GM08714 (cell line): ENCODE results near the gene SP2.
A peak's percentile ranks its signal among the peaks of the same experiment; 100 is the strongest.

Experiments
- H3K4me3 ChIP-seq: fragments of 200-500 bp; sonication (Bioruptor generic); 2 replicates; pipeline ENCODE4 v1.5.1; 2014; ENCODE audit warnings: mild to moderate bottlenecking, low read length, inconsistent platforms
- ZNF274 ChIP-seq: IDR thresholded peaks from 2 replicates; pipeline ENCODE4 v1.6.1; 2012; ENCODE audit warnings: mild to moderate bottlenecking, low read depth, low read length

The SP2 gene

GRCh38 chr17:47953909-47954308 lies 57.9 kb downstream of the SP2 start:
- TF ChIP-seq ZNF274: no peak
- H3K4me3 ChIP-seq: no peak overlapping the region

GRCh38 chr17:47955497-47956461 lies 59.7 kb downstream of the SP2 start:
- H3K4me3 ChIP-seq: no peak overlapping the region
- TF ChIP-seq ZNF274: no peak

- H3K4me3 ChIP-seq: no peak overlapping the region
- TF ChIP-seq ZNF274: no peak
Observed at GRCh38 chr17:47956791-47957590, 61.0 kb downstream of the SP2 start.

- no peak for TF ChIP-seq ZNF274
- no peak within 1 kb of the TSS for H3K4me3 ChIP-seq
Observed at GRCh38 chr17:47957591-47958490, 61.8 kb downstream of the SP2 start, which contains the start of gene PRR15L. PRR15L (minus strand) TSS chr17:47957883; CDS start chr17:47953234, 4,649 bp downstream.

- no peak overlapping the region for H3K4me3 ChIP-seq
- TF ChIP-seq ZNF274: no peak
Observed at GRCh38 chr17:47959825-47960655, 64.0 kb downstream of the SP2 start.

GRCh38 chr17:47961406-47961805 lies 65.4 kb downstream of the SP2 start:
- no peak overlapping the region for H3K4me3 ChIP-seq
- no peak for TF ChIP-seq ZNF274

GRCh38 chr17:47962901-47963300 lies 66.9 kb downstream of the SP2 start:
- TF ChIP-seq ZNF274: no peak
- no peak overlapping the region for H3K4me3 ChIP-seq

GRCh38 chr17:47964856-47965255 lies 68.8 kb downstream of the SP2 start:
- TF ChIP-seq ZNF274: no peak
- no peak overlapping the region for H3K4me3 ChIP-seq

GRCh38 chr17:47966079-47966519 lies 70.1 kb downstream of the SP2 start:
- no peak overlapping the region for H3K4me3 ChIP-seq
- TF ChIP-seq ZNF274: no peak

- H3K4me3 ChIP-seq: no peak overlapping the region
- no peak for TF ChIP-seq ZNF274
Observed at GRCh38 chr17:47967607-47968252, 71.7 kb downstream of the SP2 start.

- TF ChIP-seq ZNF274: no peak
- H3K4me3 ChIP-seq: no peak overlapping the region
Observed at GRCh38 chr17:47968836-47969235, 72.8 kb downstream of the SP2 start.

GRCh38 chr17:47969930-47970724 lies 74.1 kb downstream of the SP2 start:
- TF ChIP-seq ZNF274: no peak
- H3K4me3 ChIP-seq: peak overlapping the region; percentile 30; the same call in 1 of the 2 replicates
